SK-N-SH (cell line): ENCODE results near the gene TMEM212. TPM values are rescaled to one million over a fixed set of nuclear protein-coding genes. Genes with fewer than 3 reads are reported as not detected.

Experiments used
- CTCF ChIA-PET: fragments of 300-600, 350-600 bp; formaldehyde crosslinking; extraction: SDS; loops from one replicate; lab custom pipeline; 2021; lab: Yijun Ruan, JAX
- POLR2A ChIA-PET: fragments of 350-600 bp; sonication (Branson Sonifier 250); formaldehyde crosslinking; extraction: SDS; loops from one replicate; lab custom pipeline; 2020; ENCODE audit warnings: antibody characterized with exemption, inconsistent platforms; lab: Yijun Ruan, JAX
- DNase-seq: peaks from one replicate; pipeline ENCODE4 v3.0.0; 2012
- H2AFZ ChIP-seq: fragments of 200-600 bp; sonication (generic); 2 replicates; pipeline ENCODE4 v1.8.1; 2016; ENCODE audit warnings: antibody characterized with exemption, mild to moderate bottlenecking, low read depth
- H3F3A ChIP-seq: fragments of 200-600 bp; sonication (generic); replicated peaks from 2 replicates; pipeline ENCODE3; 2016; ENCODE audit warnings: antibody characterized with exemption, mild to moderate bottlenecking; ENCODE audit not compliant: insufficient read depth
- H3K27ac ChIP-seq, 2 experiments: fragments of 200-500 bp in 1 of 2; fragments of 200-600 bp in 1 of 2; sonication (Bioruptor generic) in 1 of 2; sonication (generic), shearing (Covaris generic) in 1 of 2; 2 replicates each; pipeline versions ENCODE4 v1.5.1 to v1.6.1; 2014 to 2016; ENCODE audit warnings: low read depth in 2 of 2, inconsistent platforms in 1 of 2, low read length in 1 of 2, mild to moderate bottlenecking in 1 of 2, mixed read lengths in 1 of 2
- H3K27me3 ChIP-seq: fragments of 200-600 bp; sonication (generic), shearing (Covaris generic); 2 replicates; pipeline ENCODE4 v1.6.1; 2016; ENCODE audit warnings: mixed run types; ENCODE audit not compliant: insufficient read depth
- H3K36me3 ChIP-seq, 2 experiments: fragments of 200-500 bp in 1 of 2; fragments of 200-600 bp in 1 of 2; sonication (Bioruptor generic) in 1 of 2; sonication (generic) in 1 of 2; replicated peaks in 1 of 2; 2 replicates each; pipeline versions ENCODE3 to v1.5.1; 2014 to 2016; ENCODE audit warnings: low read length in 1 of 2, mild to moderate bottlenecking in 1 of 2; ENCODE audit not compliant: insufficient read depth in 2 of 2, control insufficient read depth in 1 of 2
- H3K4me1 ChIP-seq, 2 experiments: fragments of 200-500 bp in 1 of 2; fragments of 200-600 bp in 1 of 2; sonication (Bioruptor generic) in 1 of 2; sonication (generic), shearing (Covaris generic) in 1 of 2; 2 replicates each; pipeline versions ENCODE4 v1.5.1 to v1.6.1; 2014 to 2016; ENCODE audit warnings: low read depth in 1 of 2, low read length in 1 of 2, mixed run types in 1 of 2; ENCODE audit not compliant: insufficient read depth in 2 of 2, control insufficient read depth in 1 of 2
- H3K4me2 ChIP-seq: fragments of 200-600 bp; sonication (generic), shearing (Covaris generic); 2 replicates; pipeline ENCODE4 v1.6.1; 2017; ENCODE audit warnings: mixed run types
- H3K4me3 ChIP-seq, 2 experiments: fragments of 200-500 bp in 1 of 2; fragments of 200-600 bp in 1 of 2; sonication (Bioruptor generic) in 1 of 2; sonication (generic), shearing (Covaris generic) in 1 of 2; 2 replicates each; pipeline versions ENCODE4 v1.5.1 to v1.8.1; 2014 to 2016; ENCODE audit warnings: low read depth in 2 of 2, inconsistent platforms in 1 of 2, low read length in 1 of 2, mild to moderate bottlenecking in 1 of 2, mixed read lengths in 1 of 2, moderate library complexity in 1 of 2
- H3K79me2 ChIP-seq: fragments of 200-600 bp; sonication (generic); 2 replicates; pipeline ENCODE4 v1.8.1; 2017; ENCODE audit warnings: mild to moderate bottlenecking; ENCODE audit not compliant: insufficient read depth
- H3K9ac ChIP-seq: fragments of 200-600 bp; sonication (generic); 2 replicates; pipeline ENCODE4 v1.6.1; 2017; ENCODE audit warnings: mixed run types
- H3K9me2 ChIP-seq: fragments of 200-600 bp; sonication (generic); 2 replicates; pipeline ENCODE4 v1.6.1; 2017; ENCODE audit warnings: mixed run types
- H3K9me3 ChIP-seq: fragments of 200-600 bp; sonication (generic); 2 replicates; pipeline ENCODE4 v1.6.1; 2017; ENCODE audit warnings: mixed run types, mild to moderate bottlenecking, moderate library complexity
- H4K20me1 ChIP-seq: fragments of 200-600 bp; sonication (generic); 2 replicates; pipeline ENCODE4 v1.6.1; 2017; ENCODE audit warnings: mild to moderate bottlenecking, mixed run types; ENCODE audit not compliant: insufficient read depth
- CHD2 ChIP-seq: fragments of 150-350 bp; IDR thresholded peaks from 2 replicates; pipeline ENCODE4 v1.6.1; 2018; ENCODE audit warnings: low read length; ENCODE audit not compliant: partially characterized antibody
- CTCF ChIP-seq: fragments of 200-600 bp; sonication (generic); IDR thresholded peaks from 2 replicates; pipeline ENCODE4 v1.6.1; 2017; ENCODE audit warnings: antibody characterized with exemption, mild to moderate bottlenecking, moderate library complexity
- EZH2phosphoT487 ChIP-seq: fragments of 200-600 bp; sonication (generic); IDR thresholded peaks from 2 replicates; pipeline ENCODE4 v1.6.1; 2017; ENCODE audit warnings: low read depth, mixed run types, mild to moderate bottlenecking, antibody characterized with exemption, moderate library complexity, borderline replicate concordance
- FOSL2 ChIP-seq: IDR thresholded peaks from 2 replicates; pipeline ENCODE4 v1.4.0; 2012; ENCODE audit warnings: low read depth, mild to moderate bottlenecking, moderate library complexity, borderline replicate concordance
- IRF3 ChIP-seq: fragments of 150-350 bp; IDR thresholded peaks from 2 replicates; pipeline ENCODE4 v1.6.1; 2016; ENCODE audit warnings: mild to moderate bottlenecking, low read depth, low read length
- JUND ChIP-seq: IDR thresholded peaks from 2 replicates; pipeline ENCODE4 v1.4.0; 2012
- MXI1 ChIP-seq: IDR thresholded peaks from 2 replicates; pipeline ENCODE4 v1.6.1; 2012; ENCODE audit warnings: mild to moderate bottlenecking, low read depth, low read length, improper control_type of control experiment
- NRF1 ChIP-seq: IDR thresholded peaks from 2 replicates; pipeline ENCODE4 v1.6.1; 2012; ENCODE audit warnings: low read depth, mild to moderate bottlenecking, low read length
- PBX3 ChIP-seq: IDR thresholded peaks from 2 replicates; pipeline ENCODE4; 2012
- POLR2AphosphoS5 ChIP-seq: IDR thresholded peaks from 2 replicates; pipeline ENCODE4 v1.6.1; 2012; ENCODE audit warnings: low read depth, low read length
- RAD21 ChIP-seq: IDR thresholded peaks from 2 replicates; pipeline ENCODE4 v1.6.1; 2012; ENCODE audit warnings: mild to moderate bottlenecking, low read length
- RCOR1 ChIP-seq: fragments of 150-350 bp; IDR thresholded peaks from 2 replicates; pipeline ENCODE4 v1.6.1; 2017; ENCODE audit warnings: antibody characterized with exemption, low read length
- TAF1 ChIP-seq: IDR thresholded peaks from 2 replicates; pipeline ENCODE4 v1.6.1; 2012; ENCODE audit warnings: low read depth, mild to moderate bottlenecking, low read length, moderate library complexity, borderline replicate concordance
- TCF12 ChIP-seq: IDR thresholded peaks from 2 replicates; pipeline ENCODE4 v1.4.0; 2012
- USF1 ChIP-seq: IDR thresholded peaks from 2 replicates; pipeline ENCODE4 v1.4.0; 2012; ENCODE audit warnings: low read depth, borderline replicate concordance
- YY1 ChIP-seq: IDR thresholded peaks from 2 replicates; pipeline ENCODE4 v1.4.0; 2012; ENCODE audit warnings: low read depth, mild to moderate bottlenecking
- ZBTB33 ChIP-seq: IDR thresholded peaks from 2 replicates; pipeline ENCODE4 v1.4.0; 2012; ENCODE audit warnings: low read depth, borderline replicate concordance
- WGBS: methylation state at CpG from one replicate; pipeline ENCODE4 v1.1.6; 2017; ENCODE audit warnings: low lambda C conversion rate; 5-methylcytosine and 5-hydroxymethylcytosine counted together
- polyA plus RNA-seq, 3 experiments: library from polyadenylated mRNA; depleted of rRNA; stranded (reverse); fragments of >200 nt; gene quantifications; 2 replicates each; pipeline ENCODE4 v1.2.3, GENCODE V29; 2012

Gene TMEM212
- polyA plus RNA-seq, 1 of the 3 experiments (the other 2 are of a cell fraction) = not detected

- Histone ChIP-seq H3F3A (peaks cover 10% of the 10 kb centered on the region), H3K4me1 (peaks cover 0 to 22% of the 10 kb centered on the region in 2 experiments; a peak in 1 of 4 replicates), H3K27ac (no peak overlapping the region), H4K20me1 (no peaks in the 10 kb centered on the region), H3K9me3 (no peaks in the 10 kb centered on the region), H3K4me3 (no peak overlapping the region), H3K79me2 (peaks cover 23% of the 10 kb centered on the region), H2AFZ (no peak overlapping the region), H3K36me3 (no peaks in the 10 kb centered on the region), H3K4me2 (no peak overlapping the region), H3K27me3 (no peaks in the 10 kb centered on the region), H3K9ac (no peak overlapping the region), H3K9me2 (no peaks in the 10 kb centered on the region)
- DNase-seq = no peak
- 93% methylated on average over 4 of the region's 4 CpGs for WGBS
- ChIA-PET CTCF (interaction anchor here (1.5 kb wide), 1 partner anchor 31 kb away, joined by 3 read pairs; no protein-coding TSS in a partner anchor), POLR2A (no interaction called here)
- TF ChIP-seq TAF1 = no peak
- no peak for TF ChIP-seq RCOR1
- no peak for TF ChIP-seq MXI1
- no peak for TF ChIP-seq IRF3
- TF ChIP-seq CHD2 = no peak
- TF ChIP-seq RAD21 = no peak
- no peak for TF ChIP-seq TCF12
- TF ChIP-seq FOSL2 = no peak
- TF ChIP-seq CTCF = no peak
- TF ChIP-seq NRF1 = no peak
- no peak for TF ChIP-seq PBX3
- TF ChIP-seq JUND = no peak
- no peak for TF ChIP-seq POLR2AphosphoS5
- TF ChIP-seq USF1 = no peak
- no peak for TF ChIP-seq EZH2phosphoT487
- TF ChIP-seq ZBTB33 = no peak
- TF ChIP-seq YY1 = no peak
Observed at GRCh38 chr3:171803044-171803443, 40.1 kb upstream of the TMEM212 start.
